GM12878 (cell line): ENCODE results near the gene TRABD. TPM values are rescaled to one million over a fixed set of nuclear protein-coding genes. Genes with fewer than 3 reads are reported as not detected.
"Not testable (repeated sequence)": the region's sequence is repeated elsewhere in the genome, so short reads cannot be mapped to it uniquely, and the experiment has no call there.

Experiments used
- ATAC-seq: fragments of 200-7000 bp; cut with Tn5 transposase; 3 replicates; pipeline ENCODE4 v1.9.1; 2020; ENCODE audit warnings: mild to moderate bottlenecking, moderate library complexity
- BruUV-seq: library from RNA; stranded (reverse); fragments of 400-500 nt; replicated peaks from 2 replicates; lab custom pipeline; 2021; lab: Mats Ljungman, UMichigan
- CTCF ChIA-PET: fragments of 300-600 bp; sonication (Branson Sonifier 250); formaldehyde crosslinking; extraction: SDS; loops from one replicate; lab custom pipeline; 2021; ENCODE audit warnings: inconsistent platforms; lab: Yijun Ruan, JAX
- POLR2A ChIA-PET: fragments of 350-600 bp; formaldehyde crosslinking; extraction: SDS; loops from one replicate; lab custom pipeline; 2021; ENCODE audit warnings: inconsistent platforms; lab: Charles Lee
- RAD21 ChIA-PET: fragments of 300-600 bp; sonication (Branson Sonifier 250); formaldehyde crosslinking; loops from one replicate; lab custom pipeline; 2023; ENCODE audit warnings: antibody characterized with exemption; ENCODE audit not compliant: unreplicated experiment; lab: Charles Lee
- SMC1A ChIA-PET: fragments of 300-600 bp; sonication (Branson Sonifier 250); formaldehyde crosslinking; loops from one replicate; lab custom pipeline; 2023; ENCODE audit not compliant: unreplicated experiment, uncharacterized antibody; lab: Charles Lee
- DNase-seq: peaks from one replicate; pipeline ENCODE4 v3.0.0-alpha.2; 2011; ENCODE audit warnings: low read depth, low spot score
- FAIRE-seq: peaks from 3 replicates; lab custom pipeline; 2011; peaks lifted over from hg19 to GRCh38; lab: Jason Lieb, UNC
- H2AFZ ChIP-seq: 2 replicates; pipeline ENCODE4 v1.6.0; 2011; ENCODE audit warnings: low read depth, low read length, control low read depth; ENCODE audit not compliant: control insufficient read depth
- H3K27ac ChIP-seq: 2 replicates; pipeline ENCODE4 v1.5.1; 2011; ENCODE audit warnings: control low read depth; ENCODE audit not compliant: control insufficient read depth, insufficient read depth
- H3K27me3 ChIP-seq, 2 experiments: replicated peaks in 1 of 2; 2 replicates each; pipeline versions ENCODE4 v1.6.0 to v1.6.1; 2011; ENCODE audit warnings: low read length in 1 of 2; ENCODE audit not compliant: control insufficient read depth in 2 of 2, insufficient read depth in 2 of 2
- H3K36me3 ChIP-seq, 2 experiments: 2 replicates each; pipeline ENCODE4 v1.5.1; 2011; ENCODE audit warnings: low read length in 1 of 2; ENCODE audit not compliant: control insufficient read depth in 2 of 2, insufficient read depth in 2 of 2
- H3K4me1 ChIP-seq: 2 replicates; pipeline ENCODE4 v1.6.1; 2011; ENCODE audit warnings: mild to moderate bottlenecking, low read length, moderate library complexity, mixed read lengths; ENCODE audit not compliant: control insufficient read depth, insufficient read depth
- H3K4me2 ChIP-seq: 2 replicates; pipeline ENCODE4 v1.6.0; 2011; ENCODE audit warnings: control low read depth; ENCODE audit not compliant: control insufficient read depth, insufficient read depth
- H3K4me3 ChIP-seq: fragments of 200-600 bp; sonication (generic); 2 replicates; pipeline ENCODE4 v1.5.1; 2016
- H3K79me2 ChIP-seq: 2 replicates; pipeline ENCODE4 v1.6.0; 2011; ENCODE audit warnings: low read length; ENCODE audit not compliant: control insufficient read depth, insufficient read depth
- H3K9ac ChIP-seq: 2 replicates; pipeline ENCODE4 v1.8.0; 2011; ENCODE audit warnings: low read length, control low read depth, mixed read lengths; ENCODE audit not compliant: control insufficient read depth, insufficient read depth
- H3K9me3 ChIP-seq: replicated peaks from 3 replicates; pipeline ENCODE4 v1.5.1; 2011; ENCODE audit warnings: mild to moderate bottlenecking, low read length; ENCODE audit not compliant: control insufficient read depth, insufficient read depth
- H4K20me1 ChIP-seq: 2 replicates; pipeline ENCODE4 v1.6.0; 2011; ENCODE audit not compliant: control insufficient read depth, insufficient read depth
- WGBS: methylation state at CpG from one replicate; pipeline ENCODE4 v1.1.6; 2016; ENCODE audit warnings: low lambda C conversion rate; ENCODE audit not compliant: insufficient replicate concordance, insufficient coverage; ENCODE audit errors: missing lambda C conversion rate; 5-methylcytosine and 5-hydroxymethylcytosine counted together
- in situ Hi-C: fragments of 300-500 bp; cut with MboI; formaldehyde crosslinking; loops from 9 replicates; pipeline ENCODE4 v1.14.3; 2018; ENCODE audit warnings: mixed read lengths
- intact Hi-C: fragments of 100-400 bp; cut with micrococcal nuclease; formaldehyde crosslinking; loops from one replicate; pipeline ENCODE4 v1.14.2; 2022; ENCODE audit not compliant: unreplicated experiment
- polyA plus RNA-seq, 11 experiments: library from polyadenylated mRNA; depleted of rRNA in 4 of 11; unstranded in 6 of 11; stranded (reverse) in 5 of 11; fragments of >200 nt; fragmentation: Nextera tagmentation in 4 of 11; fragmentation: Illumina TruSeq in 1 of 11; extraction: Ambion mirVana in 4 of 11; extraction: Trizol in 1 of 11; gene quantifications; 1 replicate in 1 of 11; 2 replicates in 10 of 11; pipeline versions ENCODE4 v1.2.1 to v1.2.3, GENCODE V29; 2011 to 2016; ENCODE audit warnings: inconsistent platforms in 2 of 11, missing spikeins in 2 of 11, low read depth in 1 of 11
- total RNA-seq, 4 experiments: library from RNA; depleted of rRNA in 3 of 4; stranded (reverse); fragments of >200 nt in 3 of 4; fragmentation: Illumina TruSeq in 1 of 4; extraction: Trizol in 1 of 4; gene quantifications; 2 replicates each; pipeline versions ENCODE4 v1.2.1 to v1.2.3, GENCODE V29; 2013 to 2021
- TF ChIP-seq, protein P1 (sequence below): fragments of 450-650 bp; formaldehyde crosslinking; IDR thresholded peaks from 2 replicates; pipeline ENCODE4 v1.4.0; 2020; ENCODE audit warnings: mild to moderate bottlenecking, moderate library complexity

The TRABD gene
- total and polyA plus RNA-seq, 10 of the 15 experiments (the other 5 are each of a cell fraction or from before 2014, with no cell fraction given) = 0.43 to 116 (median 58.1) TPM

DNA sequence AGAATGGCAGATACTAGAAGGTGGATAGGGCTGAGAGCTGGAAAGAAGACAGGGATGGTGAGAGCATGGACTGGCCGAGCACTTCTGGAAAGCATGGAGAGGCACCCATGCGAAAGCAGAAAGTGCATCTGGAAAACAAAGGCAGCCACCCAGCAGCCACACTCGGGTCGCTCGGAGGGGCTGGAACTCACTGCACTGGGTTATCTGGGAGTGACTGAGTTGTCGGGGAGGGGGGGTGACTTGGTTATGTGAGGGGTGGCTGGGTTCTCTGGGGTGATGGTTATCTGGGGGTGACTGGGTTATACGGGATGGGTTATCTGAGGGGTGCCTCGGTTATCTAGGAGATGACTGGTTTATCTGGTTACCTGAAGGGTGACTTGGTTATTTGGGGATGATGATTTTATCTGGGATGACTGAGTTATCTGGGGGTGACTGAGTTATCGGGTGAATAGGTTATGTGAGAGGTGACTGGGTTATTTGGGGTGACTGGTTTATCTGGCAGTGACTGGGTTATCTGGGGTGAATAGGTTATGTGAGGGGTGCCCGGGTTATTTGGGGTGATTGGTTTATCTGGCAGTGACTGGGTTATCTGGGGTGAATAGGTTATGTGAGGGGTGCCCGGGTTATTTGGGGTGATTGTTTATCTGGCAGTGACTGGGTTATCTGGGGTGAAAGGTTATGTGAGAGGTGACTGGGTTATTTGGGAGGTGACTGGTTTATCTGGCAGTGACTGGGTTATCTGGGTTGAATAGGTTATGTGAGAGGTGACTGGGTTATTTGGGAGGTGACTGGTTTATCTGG is 17.8 kb upstream of the TRABD start (continued):
- TF ChIP-seq, protein P1, sequence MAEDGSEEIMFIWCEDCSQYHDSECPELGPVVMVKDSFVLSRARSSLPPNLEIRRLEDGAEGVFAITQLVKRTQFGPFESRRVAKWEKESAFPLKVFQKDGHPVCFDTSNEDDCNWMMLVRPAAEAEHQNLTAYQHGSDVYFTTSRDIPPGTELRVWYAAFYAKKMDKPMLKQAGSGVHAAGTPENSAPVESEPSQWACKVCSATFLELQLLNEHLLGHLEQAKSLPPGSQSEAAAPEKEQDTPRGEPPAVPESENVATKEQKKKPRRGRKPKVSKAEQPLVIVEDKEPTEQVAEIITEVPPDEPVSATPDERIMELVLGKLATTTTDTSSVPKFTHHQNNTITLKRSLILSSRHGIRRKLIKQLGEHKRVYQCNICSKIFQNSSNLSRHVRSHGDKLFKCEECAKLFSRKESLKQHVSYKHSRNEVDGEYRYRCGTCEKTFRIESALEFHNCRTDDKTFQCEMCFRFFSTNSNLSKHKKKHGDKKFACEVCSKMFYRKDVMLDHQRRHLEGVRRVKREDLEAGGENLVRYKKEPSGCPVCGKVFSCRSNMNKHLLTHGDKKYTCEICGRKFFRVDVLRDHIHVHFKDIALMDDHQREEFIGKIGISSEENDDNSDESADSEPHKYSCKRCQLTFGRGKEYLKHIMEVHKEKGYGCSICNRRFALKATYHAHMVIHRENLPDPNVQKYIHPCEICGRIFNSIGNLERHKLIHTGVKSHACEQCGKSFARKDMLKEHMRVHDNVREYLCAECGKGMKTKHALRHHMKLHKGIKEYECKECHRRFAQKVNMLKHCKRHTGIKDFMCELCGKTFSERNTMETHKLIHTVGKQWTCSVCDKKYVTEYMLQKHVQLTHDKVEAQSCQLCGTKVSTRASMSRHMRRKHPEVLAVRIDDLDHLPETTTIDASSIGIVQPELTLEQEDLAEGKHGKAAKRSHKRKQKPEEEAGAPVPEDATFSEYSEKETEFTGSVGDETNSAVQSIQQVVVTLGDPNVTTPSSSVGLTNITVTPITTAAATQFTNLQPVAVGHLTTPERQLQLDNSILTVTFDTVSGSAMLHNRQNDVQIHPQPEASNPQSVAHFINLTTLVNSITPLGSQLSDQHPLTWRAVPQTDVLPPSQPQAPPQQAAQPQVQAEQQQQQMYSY (CRISPR knock-in tag) = no peak
- TF ChIP-seq, all 136 proteins: peak for 0

- H3K36me3 ChIP-seq, H2AFZ ChIP-seq, H3K9me3 ChIP-seq, in situ Hi-C loops, H3K4me1 ChIP-seq, H3K79me2 ChIP-seq, CTCF ChIA-PET, intact Hi-C loops, H4K20me1 ChIP-seq, BruUV-seq, DNase-seq, H3K9ac ChIP-seq, POLR2A ChIA-PET, SMC1A ChIA-PET, RAD21 ChIA-PET, ATAC-seq, H3K4me2 ChIP-seq, H3K27ac ChIP-seq, FAIRE-seq, H3K4me3 ChIP-seq, H3K27me3 ChIP-seq: not testable (repeated sequence)
- 65% methylated on average over 5 of the region's 5 CpGs for WGBS
These were observed 17.1 kb upstream of the TRABD start for GRCh38 chr22:50168490-50169180.
